ENCODE results near the gene FANCG. TPM values are rescaled to one million over a fixed set of nuclear protein-coding genes. Genes with fewer than 3 reads are reported as not detected.

FANCG gene
- total RNA-seq, 4 donors from 2014 or later, result 5.5 to 13.0 (median 12.0) TPM

DNA sequence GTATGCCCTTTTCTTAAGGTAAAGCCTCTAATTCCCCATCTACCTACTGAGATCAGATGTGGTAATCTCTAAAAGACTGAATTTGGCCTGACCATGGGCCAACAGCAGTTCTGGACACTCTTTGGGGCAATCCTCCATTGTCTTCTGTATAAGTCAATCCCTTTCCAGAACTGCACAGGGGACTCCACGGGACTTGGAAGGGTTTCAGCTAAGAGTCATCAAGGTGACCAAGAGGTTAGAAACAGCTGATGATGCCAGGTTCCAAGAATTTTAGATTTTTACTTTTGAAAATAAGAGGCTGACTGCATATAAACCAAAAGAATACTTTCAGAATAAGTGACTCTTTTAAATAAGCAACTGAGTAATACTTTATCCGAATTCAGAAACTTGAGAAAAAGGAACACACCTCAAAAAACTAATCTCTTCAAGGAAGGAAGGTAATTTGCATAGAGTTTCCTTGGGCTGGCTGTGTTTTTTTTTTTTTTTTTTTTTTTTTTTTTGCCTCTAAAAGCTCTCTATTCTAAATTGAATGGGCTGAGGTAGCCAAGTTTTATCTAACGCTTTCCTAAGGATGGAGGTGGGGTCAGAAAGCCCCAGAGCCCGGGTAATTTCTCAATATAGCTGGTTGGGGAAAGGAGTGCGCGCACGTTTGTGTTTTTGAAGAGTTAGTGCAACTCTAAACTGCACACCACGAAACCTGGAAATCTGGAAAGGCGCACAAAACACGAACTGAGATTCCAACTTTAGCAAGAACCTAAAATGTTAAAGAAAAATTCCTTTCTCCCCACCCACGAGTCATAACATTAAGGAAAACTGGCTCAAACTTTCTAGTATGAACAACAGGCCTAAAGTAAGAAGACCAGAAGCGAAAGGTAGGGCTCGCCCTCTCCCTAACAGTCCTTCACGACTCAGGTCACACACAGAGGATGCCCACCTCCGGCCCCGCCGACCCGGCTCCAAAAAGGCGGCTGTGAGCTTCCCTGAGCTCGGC is 8.6 kb downstream of the FANCG start:
- TF ChIP-seq, protein P1, sequence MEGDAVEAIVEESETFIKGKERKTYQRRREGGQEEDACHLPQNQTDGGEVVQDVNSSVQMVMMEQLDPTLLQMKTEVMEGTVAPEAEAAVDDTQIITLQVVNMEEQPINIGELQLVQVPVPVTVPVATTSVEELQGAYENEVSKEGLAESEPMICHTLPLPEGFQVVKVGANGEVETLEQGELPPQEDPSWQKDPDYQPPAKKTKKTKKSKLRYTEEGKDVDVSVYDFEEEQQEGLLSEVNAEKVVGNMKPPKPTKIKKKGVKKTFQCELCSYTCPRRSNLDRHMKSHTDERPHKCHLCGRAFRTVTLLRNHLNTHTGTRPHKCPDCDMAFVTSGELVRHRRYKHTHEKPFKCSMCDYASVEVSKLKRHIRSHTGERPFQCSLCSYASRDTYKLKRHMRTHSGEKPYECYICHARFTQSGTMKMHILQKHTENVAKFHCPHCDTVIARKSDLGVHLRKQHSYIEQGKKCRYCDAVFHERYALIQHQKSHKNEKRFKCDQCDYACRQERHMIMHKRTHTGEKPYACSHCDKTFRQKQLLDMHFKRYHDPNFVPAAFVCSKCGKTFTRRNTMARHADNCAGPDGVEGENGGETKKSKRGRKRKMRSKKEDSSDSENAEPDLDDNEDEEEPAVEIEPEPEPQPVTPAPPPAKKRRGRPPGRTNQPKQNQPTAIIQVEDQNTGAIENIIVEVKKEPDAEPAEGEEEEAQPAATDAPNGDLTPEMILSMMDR (IDR thresholded peaks at IDR 0.05; ENCODE audit: low read depth), result no peak

GRCh38 chr9:35069020-35069419 is 10.7 kb downstream of the FANCG start:
- TF ChIP-seq, protein P1 (IDR thresholded peaks at IDR 0.05; ENCODE audit: low read depth), result no peak

DNA sequence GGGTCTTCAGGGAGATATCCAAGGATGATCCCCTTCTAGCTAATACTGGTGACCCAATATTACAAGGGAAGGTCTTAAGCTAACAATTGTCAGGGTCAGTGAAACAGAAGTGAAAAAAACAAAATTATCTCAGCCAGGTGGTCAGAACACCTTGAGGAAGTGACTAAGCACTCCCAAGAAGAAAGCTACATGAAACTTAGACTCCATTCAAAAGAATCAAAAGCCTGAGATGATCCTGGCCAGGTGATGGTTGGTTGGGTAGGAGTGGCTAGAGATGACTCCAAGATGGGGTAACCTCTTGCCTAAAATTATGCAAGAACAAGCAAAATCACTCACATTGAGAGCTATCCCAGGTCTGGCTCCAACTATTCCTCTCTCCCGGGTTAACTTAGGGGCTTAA is 12.7 kb downstream of the FANCG start:
- TF ChIP-seq, protein P1 (IDR thresholded peaks at IDR 0.05; ENCODE audit: low read depth), result no peak

DNA sequence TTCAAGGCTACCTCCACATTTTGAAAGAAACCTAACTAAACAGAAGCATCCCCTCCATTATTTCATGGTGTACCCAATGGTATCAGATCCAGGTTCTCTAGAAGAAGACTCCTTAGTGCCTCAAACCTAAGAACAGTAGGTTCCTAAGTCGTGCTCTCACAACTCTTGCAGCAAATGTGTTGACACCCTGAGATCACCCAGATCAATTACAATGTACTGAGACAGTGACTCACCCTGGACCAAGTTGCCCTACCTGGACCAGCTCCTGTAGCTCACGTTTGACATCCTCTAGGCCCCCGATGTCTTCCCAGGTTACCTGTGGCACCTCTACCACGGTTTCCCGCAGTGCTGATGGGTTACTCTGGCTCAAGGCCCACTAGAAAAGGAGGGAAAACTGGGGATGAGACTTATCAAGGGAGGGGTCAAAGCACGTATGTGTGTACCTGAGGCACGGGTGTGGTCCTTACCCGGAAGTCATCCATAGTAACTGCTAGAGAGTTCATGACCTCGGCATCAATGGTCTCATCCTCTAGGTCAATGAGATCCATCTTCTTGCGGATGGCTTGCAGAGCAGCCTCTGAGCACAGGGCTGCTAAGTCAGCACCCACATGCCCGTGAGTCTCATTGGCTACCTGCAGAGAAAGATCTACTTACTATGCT is 19.1 kb downstream of the FANCG start:
- TF ChIP-seq, protein P1 (IDR thresholded peaks at IDR 0.05; ENCODE audit: low read depth), result no peak

GRCh38 chr9:35059438-35059837 is 20.3 kb downstream of the FANCG start:
- TF ChIP-seq, protein P1 (IDR thresholded peaks at IDR 0.05; ENCODE audit: low read depth), result no peak

- TF ChIP-seq, protein P1 (IDR thresholded peaks at IDR 0.05; ENCODE audit: low read depth), result no peak
These were observed 22.5 kb downstream of the FANCG start for GRCh38 chr9:35057271-35057620.

- TF ChIP-seq, protein P1 (IDR thresholded peaks at IDR 0.05; ENCODE audit: low read depth), result no peak
These were observed 23.0 kb downstream of the FANCG start for GRCh38 chr9:35056571-35057270.

Measured in subcutaneous adipose tissue (tissue), 4 donors.